GM18867 (cell line): Measurements from ENCODE around the gene KLHL24.
"Not testable (repeated sequence)": the region's sequence is repeated elsewhere in the genome, so short reads cannot be mapped to it uniquely, and the experiment has no call there.

Source experiments
- ATAC-seq: cut with Tn5 transposase; IDR thresholded peaks from one replicate; pipeline ENCODE4 v1.9.1; 2021; ENCODE audit warnings: mild to moderate bottlenecking, moderate library complexity; ENCODE audit not compliant: unreplicated experiment

The KLHL24 gene

DNA sequence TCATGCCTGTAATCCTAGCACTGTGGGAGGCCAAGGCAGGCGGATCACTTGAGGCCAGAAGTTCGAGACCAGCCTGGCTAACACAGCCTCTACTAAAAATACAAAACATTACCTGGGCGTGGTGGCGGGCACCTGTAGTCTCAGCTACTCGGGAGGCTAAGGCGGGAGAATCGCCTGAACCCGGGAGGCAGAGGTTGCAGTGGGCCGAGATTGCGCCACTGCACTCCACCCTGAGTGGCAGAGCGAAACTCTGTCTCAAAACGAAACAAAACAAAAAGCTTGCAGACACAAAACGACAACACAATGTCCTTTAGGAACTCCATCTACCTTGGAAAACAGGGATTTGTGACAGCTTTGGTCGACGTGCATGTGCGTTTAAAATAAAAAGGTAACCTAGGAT is 716 bp upstream of the KLHL24 start:
- no peak for ATAC-seq

DNA sequence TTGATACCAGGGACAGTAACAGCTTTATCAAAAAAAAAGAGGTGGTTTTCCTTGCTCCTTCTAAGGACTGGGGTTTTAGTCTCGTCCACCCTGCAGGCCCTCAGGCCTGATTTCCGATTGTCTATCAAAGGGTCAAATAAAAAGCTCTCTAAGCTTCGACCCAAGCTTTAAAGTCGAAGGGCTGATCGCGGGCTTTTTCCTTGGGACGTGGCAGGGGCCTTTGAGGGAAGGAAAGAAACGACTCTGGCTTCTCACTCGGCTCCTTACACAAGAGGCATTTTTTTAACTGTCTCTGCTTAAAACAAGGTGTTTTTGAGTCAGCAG is 354 bp upstream of the KLHL24 start:
- ATAC-seq, result no peak

DNA sequence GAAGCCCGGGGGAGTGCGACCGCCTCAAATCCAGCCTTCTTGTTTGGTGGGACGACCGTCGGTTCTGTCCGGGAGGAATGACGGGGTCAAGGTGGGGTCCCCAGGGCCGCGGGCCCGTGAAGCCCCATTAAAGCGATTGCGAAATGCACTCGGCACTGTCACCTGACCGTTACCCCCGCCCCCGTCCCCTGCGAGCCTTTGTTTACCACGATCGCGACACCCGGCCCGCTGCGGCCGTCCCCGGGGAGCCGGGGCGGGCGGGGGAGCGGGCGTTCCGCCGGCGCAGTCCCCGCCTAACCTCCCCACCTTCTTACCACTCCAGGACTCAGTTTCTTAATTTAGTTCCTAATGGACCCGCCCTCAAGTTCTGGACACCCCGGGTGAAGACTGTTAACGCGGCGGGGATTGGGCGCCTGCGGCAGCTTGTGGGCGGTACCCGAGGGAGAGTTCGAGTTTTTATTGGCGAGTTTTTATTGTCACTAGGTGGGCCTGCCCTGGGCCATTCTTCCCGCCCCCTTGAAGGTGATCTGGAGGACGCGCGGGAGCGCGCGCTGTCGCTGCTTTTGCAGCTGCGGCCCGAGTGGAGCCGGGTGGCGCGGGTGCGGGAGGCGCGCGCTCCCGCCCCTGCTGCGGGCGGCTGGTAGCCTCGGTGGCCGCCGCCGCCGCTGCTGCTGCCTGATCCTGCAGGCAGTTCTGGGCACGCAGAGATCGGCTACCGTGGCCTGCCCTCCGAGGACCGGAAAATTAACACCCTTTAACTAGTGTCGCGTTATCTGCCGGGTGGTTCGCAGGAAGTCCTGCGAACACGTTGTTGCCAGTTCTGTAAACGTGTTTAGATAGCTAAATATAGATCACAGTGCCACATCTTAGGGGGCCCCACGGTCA is 1.0 kb downstream of the KLHL24 start:
- ATAC-seq, result peak; percentile 85

DNA sequence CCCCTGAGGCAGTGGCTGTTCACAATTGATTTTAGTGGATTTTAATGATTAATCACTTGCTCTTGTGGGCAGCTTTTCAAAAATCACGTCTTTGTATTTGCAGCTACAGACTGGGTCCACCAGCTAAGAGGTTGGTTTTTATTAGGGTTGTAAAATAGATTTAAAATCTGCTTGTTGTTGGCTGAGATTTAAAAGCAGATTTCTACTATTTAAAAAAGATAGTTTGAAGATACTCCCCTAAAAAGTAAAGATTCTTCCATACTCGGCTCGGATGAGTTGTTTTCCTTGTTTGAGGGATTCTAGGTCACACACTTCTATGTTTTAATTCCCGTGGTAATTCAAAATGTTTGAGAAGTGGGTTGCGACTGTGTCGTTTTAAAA is 1.7 kb downstream of the KLHL24 start:
- ATAC-seq, result no peak

DNA sequence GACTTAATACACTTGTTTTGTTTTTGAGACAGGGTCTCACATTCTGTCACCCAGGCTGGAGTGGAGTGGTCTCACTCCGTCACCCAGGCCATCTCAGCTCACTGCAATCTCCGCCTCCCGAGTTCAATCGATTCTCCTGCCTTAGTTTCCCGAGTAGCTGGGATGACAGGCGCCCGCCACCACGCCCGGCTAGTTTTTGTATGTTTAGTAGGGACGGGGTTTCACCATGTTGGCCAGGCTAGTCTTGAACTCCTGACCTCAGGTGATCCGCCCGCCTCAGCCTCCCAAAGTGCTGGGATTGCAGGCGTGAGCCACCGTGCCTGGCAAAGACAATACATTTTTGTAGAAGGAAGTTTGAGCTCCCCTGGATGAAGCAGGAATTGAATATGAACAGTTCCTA is 2.2 kb downstream of the KLHL24 start:
- not testable (repeated sequence) for ATAC-seq

DNA sequence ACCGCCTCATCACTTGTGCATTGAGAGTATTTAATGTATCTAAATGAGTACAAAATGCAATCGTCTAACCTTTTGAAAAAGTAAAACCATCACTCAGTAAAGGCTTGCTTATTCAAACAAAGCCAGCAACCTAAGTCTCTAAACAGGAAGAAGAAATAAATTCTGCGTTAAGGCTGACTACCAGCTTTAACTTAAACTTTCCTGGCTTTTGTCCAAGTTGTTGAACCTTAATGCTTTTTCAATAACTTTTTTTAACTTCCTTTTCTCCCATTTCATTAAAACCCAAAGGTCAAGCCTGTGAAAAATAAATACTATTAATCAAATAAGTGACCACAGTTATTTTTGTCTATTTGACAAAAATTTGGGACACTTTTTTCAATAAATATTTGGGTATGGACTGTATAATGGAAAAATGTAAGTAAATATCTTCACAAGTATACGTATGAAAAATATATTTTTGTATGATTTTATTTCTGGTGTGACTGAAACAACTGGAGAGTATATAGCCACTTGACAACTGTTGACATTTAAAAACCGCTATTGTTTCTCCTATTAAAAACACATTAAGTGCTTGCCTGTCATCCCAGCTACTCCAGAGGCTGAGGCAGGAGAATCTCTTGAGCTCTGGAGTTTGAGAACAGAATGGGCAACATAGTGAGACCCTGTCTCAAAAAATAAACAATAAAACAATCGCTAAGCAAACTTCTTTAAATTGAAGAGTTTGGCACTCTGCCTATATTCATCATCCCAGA is 2.9 kb downstream of the KLHL24 start:
- no peak for ATAC-seq

DNA sequence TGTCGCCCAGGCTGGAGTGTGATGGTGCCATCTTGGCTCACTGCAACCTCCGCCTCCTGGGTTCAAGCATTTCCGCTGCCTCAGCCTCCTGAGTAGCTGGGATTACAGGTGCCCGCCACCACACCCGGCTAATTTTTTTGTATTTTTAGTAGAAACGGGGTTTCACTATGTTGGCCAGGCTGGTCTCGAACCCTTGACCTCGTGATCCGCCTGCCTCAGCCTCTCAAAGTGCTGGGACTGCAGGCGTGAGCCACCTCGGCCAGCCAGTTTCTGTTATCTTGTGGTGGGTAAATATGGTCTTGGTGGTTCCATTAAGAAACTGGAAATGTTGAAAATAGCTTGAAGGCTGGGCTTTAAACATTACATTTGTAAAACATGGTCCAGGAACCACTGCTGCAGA is 5.2 kb downstream of the KLHL24 start:
- not testable (repeated sequence) for ATAC-seq

DNA sequence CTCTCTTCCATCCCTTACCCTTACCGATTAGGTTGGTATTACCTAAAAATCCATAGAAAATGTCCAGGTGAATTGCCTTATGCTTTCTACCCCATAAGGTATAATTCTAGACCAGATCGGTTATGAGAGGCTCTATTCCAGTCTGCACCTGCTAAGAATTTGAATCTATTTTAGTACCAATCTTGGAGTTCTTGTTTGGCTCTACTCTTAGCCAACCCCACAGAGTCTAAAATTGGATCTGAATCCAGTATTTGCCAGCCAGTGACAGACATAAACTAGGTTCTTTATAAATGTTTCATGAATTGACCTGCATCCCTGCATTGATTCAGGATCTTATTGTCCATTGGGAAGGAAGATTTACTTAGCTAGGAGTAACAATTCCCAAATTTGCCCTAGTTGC is 6.5 kb downstream of the KLHL24 start:
- no peak for ATAC-seq

DNA sequence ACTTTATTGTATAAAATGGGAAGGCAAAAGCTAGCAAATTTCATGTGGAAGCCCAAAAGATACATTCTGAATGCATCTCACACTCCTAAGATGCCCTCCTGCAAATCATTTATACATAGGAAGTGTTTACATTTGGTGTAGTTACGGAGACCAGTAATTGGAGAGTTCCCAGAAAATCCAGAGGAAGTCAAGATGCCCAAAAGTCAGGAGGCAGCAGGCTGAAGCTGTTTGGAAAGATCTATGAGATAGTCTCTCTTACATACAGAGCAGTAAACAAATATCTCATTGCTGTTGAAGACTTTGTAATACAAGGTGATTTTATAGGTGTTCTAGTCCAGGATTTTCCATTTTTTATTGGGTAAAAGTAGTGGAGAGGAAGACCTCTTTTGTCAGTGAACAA is 8.8 kb downstream of the KLHL24 start:
- no peak for ATAC-seq

DNA sequence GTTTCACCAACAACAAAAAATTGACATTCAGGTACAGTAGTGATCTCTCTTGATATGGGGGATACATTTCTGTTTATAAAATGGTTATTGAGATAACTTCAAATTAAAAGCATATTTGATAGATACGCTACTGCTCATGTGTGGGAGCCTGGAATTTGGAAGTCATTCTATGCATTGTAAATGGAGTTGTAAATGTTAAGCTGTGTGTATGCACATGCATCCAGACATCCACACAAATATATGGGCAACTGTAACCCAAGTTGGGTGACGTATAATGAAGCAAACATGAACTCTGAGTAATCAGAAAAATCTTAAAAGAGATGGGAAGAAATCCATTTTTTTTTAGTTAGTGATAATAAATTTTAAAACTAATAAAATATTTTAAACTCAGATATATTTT is 9.8 kb downstream of the KLHL24 start:
- ATAC-seq, result no peak

DNA sequence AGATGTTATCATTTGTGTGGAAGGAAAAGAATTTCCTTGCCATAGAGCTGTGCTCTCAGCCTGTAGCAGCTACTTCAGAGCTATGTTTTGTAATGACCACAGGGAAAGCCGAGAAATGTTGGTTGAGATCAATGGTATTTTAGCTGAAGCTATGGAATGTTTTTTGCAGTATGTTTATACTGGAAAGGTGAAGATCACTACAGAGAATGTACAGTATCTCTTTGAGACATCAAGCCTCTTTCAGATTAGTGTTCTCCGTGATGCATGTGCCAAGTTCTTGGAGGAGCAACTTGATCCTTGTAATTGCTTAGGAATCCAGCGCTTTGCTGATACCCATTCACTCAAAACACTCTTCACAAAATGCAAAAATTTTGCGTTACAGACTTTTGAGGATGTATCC is 15.1 kb downstream of the KLHL24 start:
- ATAC-seq, result no peak

DNA sequence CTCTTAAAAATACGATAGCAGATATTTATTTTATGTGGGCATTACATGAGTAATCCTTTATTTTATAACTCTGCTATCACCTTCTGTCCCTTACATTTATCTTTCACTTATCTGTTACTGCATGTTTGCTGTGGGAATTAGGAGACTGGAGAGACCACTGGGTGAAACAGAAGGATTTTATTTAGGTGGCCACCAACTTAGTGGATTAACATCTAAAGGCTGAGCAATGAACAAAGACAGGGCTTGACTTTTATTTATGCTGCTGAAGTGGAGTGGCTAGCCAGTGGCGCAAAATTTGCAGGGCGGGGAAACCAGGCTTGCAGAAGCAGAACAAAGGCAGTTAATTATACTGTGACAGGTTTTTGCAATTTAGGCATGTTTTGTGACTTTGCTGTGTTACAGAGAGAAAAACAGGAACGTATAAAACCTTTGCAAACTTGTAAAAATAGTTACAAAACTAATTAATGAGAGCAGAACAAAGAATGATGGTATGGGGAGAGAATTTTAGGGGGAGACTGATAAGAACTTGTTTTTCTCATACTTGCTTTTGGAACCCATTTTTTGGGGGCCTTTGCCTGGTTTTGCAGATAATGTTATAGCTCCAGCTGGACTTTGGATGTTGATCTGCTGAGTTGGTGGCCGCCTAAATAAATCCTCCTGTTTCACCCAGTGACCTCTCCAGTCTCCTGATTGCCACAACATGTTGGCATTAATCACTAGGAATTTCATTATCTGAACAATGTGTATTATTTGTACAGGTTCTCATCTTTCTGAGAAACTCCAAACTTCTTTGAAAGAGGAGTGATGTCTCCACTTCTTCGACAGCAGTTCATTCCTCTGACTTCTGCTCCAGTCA is 18.0 kb downstream of the KLHL24 start:
- ATAC-seq, result no peak

DNA sequence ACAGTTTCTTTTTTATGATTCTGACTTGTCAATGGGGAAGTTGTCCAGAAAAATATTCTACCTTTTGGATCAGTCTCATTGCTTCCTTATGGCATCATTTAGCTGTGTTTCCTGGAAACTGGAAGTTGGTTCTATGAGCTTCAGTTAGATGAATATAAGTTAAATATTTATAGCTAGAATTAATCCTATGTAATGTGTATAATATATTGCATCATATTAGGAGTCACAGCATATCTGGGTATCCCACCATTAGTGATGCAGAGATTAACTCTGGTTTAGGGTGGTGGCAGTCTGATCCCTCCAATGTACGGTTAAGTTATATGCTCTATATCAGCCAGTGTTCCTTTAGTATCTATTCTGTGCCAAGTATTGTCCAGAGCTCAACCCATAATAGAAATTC is 19.3 kb downstream of the KLHL24 start:
- no peak for ATAC-seq

DNA sequence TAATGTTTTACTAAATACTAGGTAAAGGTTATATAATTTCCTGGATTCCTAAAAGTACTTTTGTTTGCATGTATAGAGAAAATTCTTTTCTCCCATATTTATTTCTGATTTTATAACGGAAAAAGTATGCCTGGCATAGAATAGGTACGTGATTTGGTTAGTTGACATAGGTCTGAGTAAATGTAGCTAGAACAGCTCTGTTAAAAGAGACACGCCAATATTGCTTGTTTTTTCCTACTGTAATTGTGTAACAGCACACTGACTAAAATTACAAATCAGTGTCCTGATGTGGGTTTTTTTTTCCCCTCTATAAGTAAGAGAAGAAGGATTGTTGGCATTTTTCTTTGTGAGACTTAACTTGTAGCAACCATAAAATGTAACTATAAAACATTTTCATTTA is 26.7 kb downstream of the KLHL24 start:
- ATAC-seq, result no peak

DNA sequence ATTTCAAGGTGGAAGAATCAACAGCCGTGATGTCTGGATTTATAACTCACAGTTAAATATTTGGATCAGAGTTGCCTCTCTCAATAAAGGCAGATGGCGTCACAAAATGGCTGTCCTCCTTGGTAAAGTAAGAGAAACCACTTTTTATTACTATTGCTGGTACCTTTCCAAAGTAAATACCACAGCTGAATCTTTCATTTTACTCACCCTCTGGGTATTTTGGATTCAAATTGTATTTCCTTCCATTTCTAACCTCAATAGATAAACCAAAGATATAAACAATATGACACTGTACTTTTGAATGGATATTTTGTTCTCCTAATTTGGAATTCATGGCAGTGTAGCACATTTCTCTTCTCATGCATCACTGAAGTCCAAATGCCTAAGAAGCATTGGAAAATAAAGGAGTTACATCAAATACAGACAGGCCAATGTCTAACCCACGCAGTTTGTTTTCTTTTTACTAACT is 29.5 kb downstream of the KLHL24 start:
- no peak for ATAC-seq

DNA sequence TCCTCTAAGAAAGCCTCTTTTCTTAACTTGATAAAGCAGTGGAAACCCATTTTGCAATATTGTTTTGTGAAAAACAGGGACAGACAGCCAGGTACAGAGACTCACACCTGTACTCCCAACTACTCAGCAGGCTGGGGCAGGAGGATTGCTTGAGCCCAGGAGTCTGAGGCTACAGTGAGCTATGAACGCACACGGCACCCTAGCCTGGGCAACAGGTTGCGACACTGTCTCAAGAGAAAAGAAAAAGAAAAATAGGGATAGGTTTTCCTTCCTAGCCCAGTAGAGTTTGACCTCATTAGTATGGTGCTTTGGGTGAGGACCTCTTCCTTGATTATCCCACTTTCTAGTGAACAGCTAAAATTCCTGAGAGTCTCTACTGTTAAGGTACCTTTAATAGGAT is 44.6 kb downstream of the KLHL24 start:
- no peak for ATAC-seq

DNA sequence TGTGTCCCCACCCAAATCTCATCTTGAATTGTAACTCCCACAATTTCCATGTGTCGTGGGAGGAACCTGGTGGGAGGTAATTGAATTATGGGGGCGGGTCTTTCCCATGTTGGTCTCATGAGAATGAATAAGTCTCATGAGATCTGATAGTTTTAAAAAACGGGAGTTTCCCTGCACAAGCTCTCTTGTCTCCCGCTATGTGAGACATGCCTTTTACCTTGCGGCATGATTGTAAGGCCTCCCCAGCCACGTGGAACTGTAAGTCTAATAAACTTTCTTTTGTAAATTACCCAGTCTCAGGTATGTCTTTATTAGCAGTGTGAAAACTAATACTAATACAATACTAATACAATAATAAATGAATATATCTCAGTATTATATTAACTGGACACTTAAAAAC is 52.3 kb downstream of the KLHL24 start:
- no peak for ATAC-seq

DNA sequence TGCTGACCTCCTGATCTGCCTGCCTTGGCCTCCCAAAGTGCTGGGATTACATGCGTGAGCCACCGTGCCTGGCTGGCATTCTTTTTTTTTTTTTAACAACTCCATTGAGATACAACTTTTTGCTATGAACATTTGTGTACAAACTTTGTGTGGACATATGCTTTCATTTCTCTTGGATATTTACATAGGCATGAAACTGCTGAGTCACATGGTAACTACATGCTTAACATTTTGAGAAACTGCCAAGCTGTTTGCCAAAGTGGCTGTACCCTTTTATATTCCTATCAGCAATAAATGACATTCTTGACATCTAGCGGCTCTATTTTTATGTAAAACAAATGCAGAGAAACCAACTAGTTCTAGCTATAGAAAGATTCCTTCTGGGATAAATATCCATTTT is 53.5 kb downstream of the KLHL24 start:
- ATAC-seq, result no peak

DNA sequence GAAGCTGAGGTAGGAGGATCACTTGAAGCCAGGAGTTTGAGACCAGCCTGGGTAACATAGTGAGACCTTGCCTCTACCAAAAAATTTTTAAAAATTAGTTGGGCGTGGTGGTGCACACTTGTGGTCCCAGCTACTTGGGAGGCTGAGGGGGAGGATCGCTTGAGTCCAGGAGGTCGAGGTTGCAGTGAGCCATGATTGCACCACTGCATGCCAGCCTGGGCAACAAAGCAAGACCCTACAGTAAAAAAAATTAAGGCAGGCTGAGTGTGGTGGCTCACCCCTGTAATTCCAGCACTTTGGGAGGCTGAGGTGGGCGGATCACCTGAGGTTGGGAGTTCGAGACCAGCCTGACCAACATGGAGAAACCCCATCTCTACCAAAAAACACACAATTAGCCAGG is 54.2 kb downstream of the KLHL24 start:
- ATAC-seq, result not testable (repeated sequence)

DNA sequence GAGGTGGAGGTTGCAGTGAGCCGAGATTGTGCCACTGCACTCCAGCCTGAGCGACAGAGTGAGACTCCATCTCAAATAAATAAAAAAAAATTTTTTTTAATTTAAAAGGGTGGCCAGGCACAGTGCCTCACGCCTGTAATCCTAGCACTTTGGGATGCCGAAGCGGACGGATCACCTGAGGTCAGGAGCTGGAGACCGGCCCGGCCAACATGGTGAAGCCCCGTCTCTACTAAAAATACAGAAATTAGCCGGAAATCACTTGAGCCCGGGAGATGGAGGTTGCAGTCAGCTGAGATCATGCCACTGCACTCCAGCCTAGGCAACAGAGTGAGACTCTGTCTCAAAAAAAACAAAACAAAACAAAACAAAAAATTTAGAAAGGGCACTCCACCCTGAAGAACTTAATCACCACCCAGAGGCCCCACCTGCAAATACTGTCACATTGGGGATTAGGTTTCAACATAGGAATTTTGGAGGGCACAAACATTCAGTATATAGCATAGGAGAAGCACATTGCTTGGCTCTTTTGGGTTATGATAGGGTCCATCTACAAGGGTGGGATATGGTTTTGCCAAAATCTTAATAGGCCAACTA is 55.1 kb downstream of the KLHL24 start:
- no peak for ATAC-seq

DNA sequence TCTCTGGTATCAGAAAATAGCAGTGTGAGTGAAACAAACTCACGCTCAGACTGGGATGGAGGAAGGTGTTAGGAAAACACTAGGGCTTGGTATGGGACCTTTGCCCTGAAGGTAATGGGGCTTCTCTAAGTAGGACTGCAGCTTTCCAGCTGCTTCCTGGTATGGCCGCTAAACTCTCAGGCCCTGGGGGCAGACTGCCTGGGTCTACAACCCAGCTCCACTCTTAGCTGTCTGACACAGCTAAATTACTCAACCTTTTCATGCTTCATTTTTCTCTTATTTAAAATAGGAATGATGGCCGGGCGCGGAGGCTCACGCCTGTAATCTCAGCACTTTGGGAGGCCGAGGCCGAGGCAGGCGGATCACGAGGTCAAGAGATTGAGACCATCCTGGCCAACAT is 57.0 kb downstream of the KLHL24 start:
- ATAC-seq, result no peak
